HepG2 (cell line): ENCODE results near the gene MTFR1L.

Experiments used
- CTCF ChIP-seq: sonication (generic); formaldehyde crosslinking; IDR thresholded peaks from 2 replicates; pipeline ENCODE4 v1.5.0; 2020; ENCODE audit warnings: mild to moderate bottlenecking, missing genetic modification reagents, moderate library complexity
- HNRNPK ChIP-seq: fragments of 200-400 bp; formaldehyde crosslinking; IDR thresholded peaks from 2 replicates; pipeline ENCODE4 v1.6.1; 2018; ENCODE audit warnings: low read length, low read depth, moderate library complexity, mild to moderate bottlenecking; ENCODE audit not compliant: poor library complexity, severe bottlenecking
- NFRKB ChIP-seq: fragments of 450-650 bp; IDR thresholded peaks from 2 replicates; pipeline ENCODE4 v1.6.1; 2017
- SALL2 ChIP-seq: sonication (generic); formaldehyde crosslinking; IDR thresholded peaks from 2 replicates; pipeline ENCODE4 v1.8.1; 2023; ENCODE audit warnings: mild to moderate bottlenecking, missing genetic modification reagents, inconsistent platforms
- TBL1XR1 ChIP-seq: fragments of 150-350 bp; IDR thresholded peaks from 2 replicates; pipeline ENCODE4 v1.6.1; 2014; ENCODE audit warnings: borderline replicate concordance, low read length; ENCODE audit not compliant: partially characterized antibody
- ZFP82 ChIP-seq: sonication (generic); formaldehyde crosslinking; IDR thresholded peaks from 2 replicates; pipeline ENCODE4 v1.5.1; 2020; ENCODE audit warnings: mild to moderate bottlenecking, missing genetic modification reagents, borderline replicate concordance
- ZNF317 ChIP-seq: sonication (generic); formaldehyde crosslinking; IDR thresholded peaks from 2 replicates; pipeline ENCODE4 v1.5.0; 2020; ENCODE audit warnings: mild to moderate bottlenecking, missing genetic modification reagents
- ZNF337 ChIP-seq: sonication (generic); formaldehyde crosslinking; IDR thresholded peaks from 2 replicates; pipeline ENCODE4 v1.5.1; 2020; ENCODE audit warnings: missing genetic modification reagents, low read depth, mild to moderate bottlenecking, borderline replicate concordance
- ZNF83 ChIP-seq: sonication (generic); formaldehyde crosslinking; IDR thresholded peaks from 2 replicates; pipeline ENCODE4 v1.4.0; 2020; ENCODE audit warnings: missing genetic modification reagents, mild to moderate bottlenecking, borderline replicate concordance
- TF ChIP-seq, protein P1 (sequence below): IDR thresholded peaks from 2 replicates; pipeline ENCODE4 v1.6.1; 2012; ENCODE audit warnings: low read depth, low read length, improper control_type of control experiment
- TF ChIP-seq, protein P2 (sequence below), 2 experiments: IDR thresholded peaks; 2 replicates each; pipeline ENCODE4 v1.6.1; 2011 to 2012; ENCODE audit warnings: low read length in 2 of 2, borderline replicate concordance in 1 of 2, low read depth in 1 of 2, mild to moderate bottlenecking in 1 of 2, moderate library complexity in 1 of 2
- TF ChIP-seq, protein P3 (sequence below): sonication (generic); formaldehyde crosslinking; IDR thresholded peaks from 2 replicates; pipeline ENCODE4 v1.4.0; 2020; ENCODE audit warnings: missing genetic modification reagents, mild to moderate bottlenecking, borderline replicate concordance
- TF ChIP-seq, protein P4 (sequence below): sonication (generic); formaldehyde crosslinking; IDR thresholded peaks from 2 replicates; pipeline ENCODE4 v1.4.0; 2020; ENCODE audit warnings: missing genetic modification reagents

DNA sequence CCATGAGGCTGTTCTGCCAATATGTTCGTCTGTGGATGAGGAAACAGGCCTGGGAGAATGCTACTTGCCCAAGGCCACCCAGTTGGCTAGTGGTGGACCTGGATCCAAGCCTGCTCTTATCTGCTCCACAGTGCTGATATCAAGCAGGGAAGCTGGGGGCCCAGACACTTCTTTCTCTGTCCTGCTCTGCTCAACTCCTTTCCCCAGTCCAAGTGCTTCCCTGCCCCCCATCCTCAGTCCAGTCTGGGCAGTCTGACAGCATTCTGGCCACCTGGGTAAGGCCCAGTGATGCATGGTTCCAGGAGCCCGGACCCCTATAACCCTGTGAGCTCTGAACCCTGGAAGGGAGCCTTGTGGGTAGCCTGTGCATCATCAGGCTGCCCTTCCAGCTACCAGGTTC, 59.9 kb downstream of the MTFR1L start:
- TF ChIP-seq, protein P1, sequence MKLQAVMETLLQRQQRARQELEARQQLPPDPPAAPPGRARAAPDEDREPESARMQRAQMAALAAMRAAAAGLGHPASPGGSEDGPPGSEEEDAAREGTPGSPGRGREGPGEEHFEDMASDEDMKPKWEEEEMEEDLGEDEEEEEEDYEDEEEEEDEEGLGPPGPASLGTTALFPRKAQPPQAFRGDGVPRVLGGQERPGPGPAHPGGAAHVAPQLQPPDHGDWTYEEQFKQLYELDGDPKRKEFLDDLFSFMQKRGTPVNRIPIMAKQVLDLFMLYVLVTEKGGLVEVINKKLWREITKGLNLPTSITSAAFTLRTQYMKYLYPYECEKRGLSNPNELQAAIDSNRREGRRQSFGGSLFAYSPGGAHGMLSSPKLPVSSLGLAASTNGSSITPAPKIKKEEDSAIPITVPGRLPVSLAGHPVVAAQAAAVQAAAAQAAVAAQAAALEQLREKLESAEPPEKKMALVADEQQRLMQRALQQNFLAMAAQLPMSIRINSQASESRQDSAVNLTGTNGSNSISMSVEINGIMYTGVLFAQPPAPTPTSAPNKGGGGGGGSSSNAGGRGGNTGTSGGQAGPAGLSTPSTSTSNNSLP = no peak
- no peak for TF ChIP-seq CTCF (CRISPR knock-in tag)
- TF ChIP-seq ZFP82 (CRISPR knock-in tag) = no peak
- no peak for TF ChIP-seq SALL2 (CRISPR knock-in tag)
- no peak for TF ChIP-seq ZNF83 (CRISPR knock-in tag)
- TF ChIP-seq ZNF337 (CRISPR knock-in tag) = no peak
- TF ChIP-seq HNRNPK = no peak
- TF ChIP-seq, protein P2, sequence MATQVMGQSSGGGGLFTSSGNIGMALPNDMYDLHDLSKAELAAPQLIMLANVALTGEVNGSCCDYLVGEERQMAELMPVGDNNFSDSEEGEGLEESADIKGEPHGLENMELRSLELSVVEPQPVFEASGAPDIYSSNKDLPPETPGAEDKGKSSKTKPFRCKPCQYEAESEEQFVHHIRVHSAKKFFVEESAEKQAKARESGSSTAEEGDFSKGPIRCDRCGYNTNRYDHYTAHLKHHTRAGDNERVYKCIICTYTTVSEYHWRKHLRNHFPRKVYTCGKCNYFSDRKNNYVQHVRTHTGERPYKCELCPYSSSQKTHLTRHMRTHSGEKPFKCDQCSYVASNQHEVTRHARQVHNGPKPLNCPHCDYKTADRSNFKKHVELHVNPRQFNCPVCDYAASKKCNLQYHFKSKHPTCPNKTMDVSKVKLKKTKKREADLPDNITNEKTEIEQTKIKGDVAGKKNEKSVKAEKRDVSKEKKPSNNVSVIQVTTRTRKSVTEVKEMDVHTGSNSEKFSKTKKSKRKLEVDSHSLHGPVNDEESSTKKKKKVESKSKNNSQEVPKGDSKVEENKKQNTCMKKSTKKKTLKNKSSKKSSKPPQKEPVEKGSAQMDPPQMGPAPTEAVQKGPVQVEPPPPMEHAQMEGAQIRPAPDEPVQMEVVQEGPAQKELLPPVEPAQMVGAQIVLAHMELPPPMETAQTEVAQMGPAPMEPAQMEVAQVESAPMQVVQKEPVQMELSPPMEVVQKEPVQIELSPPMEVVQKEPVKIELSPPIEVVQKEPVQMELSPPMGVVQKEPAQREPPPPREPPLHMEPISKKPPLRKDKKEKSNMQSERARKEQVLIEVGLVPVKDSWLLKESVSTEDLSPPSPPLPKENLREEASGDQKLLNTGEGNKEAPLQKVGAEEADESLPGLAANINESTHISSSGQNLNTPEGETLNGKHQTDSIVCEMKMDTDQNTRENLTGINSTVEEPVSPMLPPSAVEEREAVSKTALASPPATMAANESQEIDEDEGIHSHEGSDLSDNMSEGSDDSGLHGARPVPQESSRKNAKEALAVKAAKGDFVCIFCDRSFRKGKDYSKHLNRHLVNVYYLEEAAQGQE (IDR thresholded peaks at IDR 0.05; ENCODE audit: borderline replicate concordance in 1 of 2, low read depth in 1 of 2, low read length in 2 of 2) = no peak
- no peak for TF ChIP-seq ZNF317 (CRISPR knock-in tag)
- TF ChIP-seq, protein P3, sequence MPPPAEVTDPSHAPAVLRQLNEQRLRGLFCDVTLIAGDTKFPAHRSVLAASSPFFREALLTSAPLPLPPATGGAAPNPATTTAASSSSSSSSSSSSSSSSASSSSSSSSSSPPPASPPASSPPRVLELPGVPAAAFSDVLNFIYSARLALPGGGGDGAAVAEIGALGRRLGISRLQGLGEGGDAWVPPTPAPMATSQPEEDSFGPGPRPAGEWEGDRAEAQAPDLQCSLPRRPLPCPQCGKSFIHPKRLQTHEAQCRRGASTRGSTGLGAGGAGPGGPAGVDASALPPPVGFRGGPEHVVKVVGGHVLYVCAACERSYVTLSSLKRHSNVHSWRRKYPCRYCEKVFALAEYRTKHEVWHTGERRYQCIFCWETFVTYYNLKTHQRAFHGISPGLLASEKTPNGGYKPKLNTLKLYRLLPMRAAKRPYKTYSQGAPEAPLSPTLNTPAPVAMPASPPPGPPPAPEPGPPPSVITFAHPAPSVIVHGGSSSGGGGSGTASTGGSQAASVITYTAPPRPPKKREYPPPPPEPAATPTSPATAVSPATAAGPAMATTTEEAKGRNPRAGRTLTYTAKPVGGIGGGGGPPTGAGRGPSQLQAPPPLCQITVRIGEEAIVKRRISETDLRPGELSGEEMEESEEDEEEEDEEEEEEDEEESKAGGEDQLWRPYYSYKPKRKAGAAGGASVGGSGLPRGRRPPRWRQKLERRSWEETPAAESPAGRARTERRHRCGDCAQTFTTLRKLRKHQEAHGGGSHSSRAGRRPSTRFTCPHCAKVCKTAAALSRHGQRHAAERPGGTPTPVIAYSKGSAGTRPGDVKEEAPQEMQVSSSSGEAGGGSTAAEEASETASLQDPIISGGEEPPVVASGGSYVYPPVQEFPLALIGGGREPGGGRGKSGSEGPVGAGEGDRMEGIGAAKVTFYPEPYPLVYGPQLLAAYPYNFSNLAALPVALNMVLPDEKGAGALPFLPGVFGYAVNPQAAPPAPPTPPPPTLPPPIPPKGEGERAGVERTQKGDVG = no peak
- TF ChIP-seq, protein P4, sequence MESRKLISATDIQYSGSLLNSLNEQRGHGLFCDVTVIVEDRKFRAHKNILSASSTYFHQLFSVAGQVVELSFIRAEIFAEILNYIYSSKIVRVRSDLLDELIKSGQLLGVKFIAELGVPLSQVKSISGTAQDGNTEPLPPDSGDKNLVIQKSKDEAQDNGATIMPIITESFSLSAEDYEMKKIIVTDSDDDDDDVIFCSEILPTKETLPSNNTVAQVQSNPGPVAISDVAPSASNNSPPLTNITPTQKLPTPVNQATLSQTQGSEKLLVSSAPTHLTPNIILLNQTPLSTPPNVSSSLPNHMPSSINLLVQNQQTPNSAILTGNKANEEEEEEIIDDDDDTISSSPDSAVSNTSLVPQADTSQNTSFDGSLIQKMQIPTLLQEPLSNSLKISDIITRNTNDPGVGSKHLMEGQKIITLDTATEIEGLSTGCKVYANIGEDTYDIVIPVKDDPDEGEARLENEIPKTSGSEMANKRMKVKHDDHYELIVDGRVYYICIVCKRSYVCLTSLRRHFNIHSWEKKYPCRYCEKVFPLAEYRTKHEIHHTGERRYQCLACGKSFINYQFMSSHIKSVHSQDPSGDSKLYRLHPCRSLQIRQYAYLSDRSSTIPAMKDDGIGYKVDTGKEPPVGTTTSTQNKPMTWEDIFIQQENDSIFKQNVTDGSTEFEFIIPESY = no peak
- TF ChIP-seq TBL1XR1 = no peak
- TF ChIP-seq NFRKB = no peak
